AG20443 (cell line): ENCODE measurements around the gene CPN1.

ENCODE experiments used
- DNase-seq: peaks from one replicate; pipeline ENCODE4 v3.0.0; 2012; ENCODE audit warnings: low spot score, mixed read lengths

CPN1 gene

GRCh38 chr10:99995713-99996112 is 86.0 kb downstream of the CPN1 start:
- DNase-seq: no peak

GRCh38 chr10:99995269-99995668 is 86.4 kb downstream of the CPN1 start:
- no peak for DNase-seq

DNA sequence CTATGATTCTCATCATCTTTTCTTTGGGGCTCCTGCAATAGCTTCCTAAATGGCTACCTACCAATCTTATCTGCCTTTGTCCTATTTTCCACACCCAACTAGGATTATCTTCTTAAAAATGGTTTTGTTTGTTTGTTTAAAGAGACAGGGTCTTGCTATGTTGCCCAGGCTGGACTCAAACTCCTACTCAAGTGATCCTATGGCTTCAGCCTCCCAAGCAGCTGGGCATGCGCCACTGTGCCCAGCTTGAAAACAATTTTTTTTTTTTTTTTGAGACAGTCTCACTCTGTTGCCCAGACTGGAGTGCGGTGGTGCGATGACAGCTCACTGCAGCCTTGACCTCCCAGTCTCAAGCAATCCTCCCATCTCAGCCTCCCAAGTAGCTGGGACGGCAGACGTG is 86.9 kb downstream of the CPN1 start:
- DNase-seq: no peak

DNA sequence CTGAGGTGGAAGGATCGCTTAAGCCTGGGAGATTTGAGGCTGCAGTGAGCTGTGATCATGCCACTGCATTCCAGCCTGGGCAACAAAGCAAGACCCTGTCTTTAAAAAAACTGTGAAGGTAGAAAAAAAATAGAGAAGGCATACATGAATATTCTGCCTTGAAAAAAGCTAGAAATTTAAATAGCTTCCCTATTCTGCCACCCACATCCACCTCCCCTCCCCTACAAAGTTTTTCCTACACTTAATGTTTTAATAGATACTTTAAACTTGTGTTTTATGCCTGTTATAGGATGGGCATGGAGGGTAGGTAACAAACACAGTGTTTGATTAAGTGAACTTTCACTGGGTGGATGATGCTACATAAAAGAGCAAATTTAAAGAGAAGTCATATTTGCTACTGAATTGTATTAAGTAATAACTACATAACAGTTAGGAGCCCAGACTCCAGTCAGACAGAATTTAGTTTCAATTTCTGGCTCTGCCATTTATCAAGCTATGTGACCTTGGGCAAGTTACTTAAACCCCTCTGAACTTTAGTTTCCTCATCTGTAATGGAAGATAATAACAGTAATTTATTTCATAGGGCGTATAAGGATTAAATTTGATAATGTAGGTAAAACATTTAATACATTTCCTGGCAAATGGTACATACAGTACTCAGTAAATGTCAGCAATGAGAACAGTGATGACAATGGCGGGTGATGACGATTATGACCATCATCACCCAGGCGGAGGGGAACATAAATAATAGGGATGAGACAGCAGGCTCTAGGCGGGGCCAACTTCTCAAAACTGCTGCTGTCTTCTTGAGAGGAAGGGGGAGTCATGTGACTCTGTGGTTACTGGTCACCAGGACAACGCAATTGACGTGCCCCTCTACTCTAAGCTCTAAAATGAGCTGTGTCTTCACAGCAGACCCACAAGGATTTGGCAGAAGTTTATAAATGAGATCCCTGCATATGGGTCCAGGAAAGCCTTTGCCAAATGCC is 87.7 kb downstream of the CPN1 start:
- peak; percentile 76 for DNase-seq
